H1 (cell line): Measurements from ENCODE around the gene NIN.

ENCODE experiments used
- EGR1 ChIP-seq: IDR thresholded peaks from 2 replicates; pipeline ENCODE4 v1.6.1; 2011; ENCODE audit warnings: low read depth, low read length, borderline replicate concordance
- KDM5A ChIP-seq: fragments of 200-600 bp; IDR thresholded peaks from 2 replicates; pipeline ENCODE4 v1.7.1; 2012; ENCODE audit warnings: mild to moderate bottlenecking, low read length, inconsistent platforms, mixed read lengths
- POLR2A ChIP-seq, 2 experiments: IDR thresholded peaks; 1 replicate in 1 of 2; 2 replicates in 1 of 2; pipeline ENCODE4 v1.6.1; 2011; ENCODE audit warnings: low read depth in 2 of 2, low read length in 2 of 2, mild to moderate bottlenecking in 2 of 2; ENCODE audit errors: control extremely low read depth in 1 of 2
- RXRA ChIP-seq: IDR thresholded peaks from 2 replicates; pipeline ENCODE4 v1.6.1; 2011; ENCODE audit warnings: low read depth, mild to moderate bottlenecking, low read length, moderate library complexity; ENCODE audit not compliant: insufficient read depth
- TAF1 ChIP-seq: IDR thresholded peaks from 2 replicates; pipeline ENCODE4 v1.6.1; 2011; ENCODE audit warnings: mild to moderate bottlenecking, low read depth, low read length
- YY1 ChIP-seq: IDR thresholded peaks from 2 replicates; pipeline ENCODE4 v1.6.1; 2011; ENCODE audit warnings: low read depth, mild to moderate bottlenecking, low read length
- TF ChIP-seq, protein P1 (sequence below): IDR thresholded peaks from 2 replicates; pipeline ENCODE4 v1.6.1; 2011; ENCODE audit warnings: low read depth, mild to moderate bottlenecking, low read length; ENCODE audit not compliant: insufficient read depth
- TF ChIP-seq, protein P2 (sequence below), 3 experiments: IDR thresholded peaks; 1 replicate in 2 of 3; 2 replicates in 1 of 3; pipeline versions ENCODE4 v1.5.1 to v1.6.1; 2011; ENCODE audit warnings: low read length in 3 of 3, mild to moderate bottlenecking in 3 of 3, inconsistent platforms in 2 of 3, low read depth in 1 of 3, moderate library complexity in 1 of 3; ENCODE audit not compliant: insufficient read depth in 1 of 3; ENCODE audit errors: control extremely low read depth in 1 of 3

DNA sequence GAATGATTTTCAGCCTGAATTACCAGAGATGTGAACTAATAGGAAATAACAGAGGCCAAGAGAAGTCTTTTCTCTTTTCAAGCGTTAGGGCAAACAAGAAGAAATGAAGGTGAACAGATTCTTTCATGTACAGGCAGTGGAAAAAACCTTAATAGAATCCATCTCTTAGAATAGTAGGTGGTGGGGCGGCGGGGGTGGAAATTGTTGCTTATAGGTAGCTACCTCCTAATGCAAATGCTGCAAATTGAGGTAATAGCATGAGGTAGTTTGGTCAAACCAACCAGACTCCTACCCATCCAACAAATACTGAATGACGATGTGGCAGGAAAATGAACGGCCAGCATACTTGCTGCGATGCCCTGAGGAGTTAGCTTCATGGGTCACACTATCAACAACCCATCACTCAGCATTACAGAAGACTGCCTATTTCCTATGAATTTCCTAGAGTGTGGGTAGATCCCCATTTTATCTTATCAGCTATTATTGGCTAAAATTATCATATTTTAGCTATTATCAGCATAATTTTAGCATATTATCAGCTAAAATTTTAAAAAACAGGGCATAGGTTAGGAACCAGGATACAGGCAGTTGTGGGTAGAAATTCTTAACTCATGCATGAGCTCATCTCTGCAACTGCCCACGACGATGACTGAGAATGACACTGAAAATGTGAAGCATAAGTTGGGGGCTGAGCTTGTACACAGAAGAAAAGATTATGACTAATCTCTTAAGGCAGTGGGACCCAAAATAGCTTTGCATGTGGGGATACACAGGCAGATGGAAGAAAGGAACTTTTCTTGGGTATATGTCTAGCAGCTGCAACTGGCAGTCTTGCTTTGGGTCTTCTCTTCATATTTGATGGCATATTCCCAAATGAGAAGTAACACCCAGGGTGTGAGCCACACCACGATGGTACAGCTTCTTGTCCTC, 68.7 kb downstream of the NIN start:
- TF ChIP-seq RXRA: no peak
- TF ChIP-seq TAF1: no peak
- TF ChIP-seq EGR1: no peak
- no peak for TF ChIP-seq KDM5A
- TF ChIP-seq, protein P1, sequence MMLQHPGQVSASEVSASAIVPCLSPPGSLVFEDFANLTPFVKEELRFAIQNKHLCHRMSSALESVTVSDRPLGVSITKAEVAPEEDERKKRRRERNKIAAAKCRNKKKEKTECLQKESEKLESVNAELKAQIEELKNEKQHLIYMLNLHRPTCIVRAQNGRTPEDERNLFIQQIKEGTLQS: no peak
- TF ChIP-seq, protein P2, sequence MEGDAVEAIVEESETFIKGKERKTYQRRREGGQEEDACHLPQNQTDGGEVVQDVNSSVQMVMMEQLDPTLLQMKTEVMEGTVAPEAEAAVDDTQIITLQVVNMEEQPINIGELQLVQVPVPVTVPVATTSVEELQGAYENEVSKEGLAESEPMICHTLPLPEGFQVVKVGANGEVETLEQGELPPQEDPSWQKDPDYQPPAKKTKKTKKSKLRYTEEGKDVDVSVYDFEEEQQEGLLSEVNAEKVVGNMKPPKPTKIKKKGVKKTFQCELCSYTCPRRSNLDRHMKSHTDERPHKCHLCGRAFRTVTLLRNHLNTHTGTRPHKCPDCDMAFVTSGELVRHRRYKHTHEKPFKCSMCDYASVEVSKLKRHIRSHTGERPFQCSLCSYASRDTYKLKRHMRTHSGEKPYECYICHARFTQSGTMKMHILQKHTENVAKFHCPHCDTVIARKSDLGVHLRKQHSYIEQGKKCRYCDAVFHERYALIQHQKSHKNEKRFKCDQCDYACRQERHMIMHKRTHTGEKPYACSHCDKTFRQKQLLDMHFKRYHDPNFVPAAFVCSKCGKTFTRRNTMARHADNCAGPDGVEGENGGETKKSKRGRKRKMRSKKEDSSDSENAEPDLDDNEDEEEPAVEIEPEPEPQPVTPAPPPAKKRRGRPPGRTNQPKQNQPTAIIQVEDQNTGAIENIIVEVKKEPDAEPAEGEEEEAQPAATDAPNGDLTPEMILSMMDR (IDR thresholded peaks at IDR 0.05; ENCODE audit: control extremely low read depth in 1 of 3, insufficient read depth in 1 of 3, low read depth in 1 of 3, low read length in 3 of 3): no peak
- no peak for TF ChIP-seq YY1
- TF ChIP-seq POLR2A (IDR thresholded peaks at IDR 0.05; ENCODE audit: control extremely low read depth in 1 of 2, low read depth in 2 of 2, low read length in 2 of 2): no peak
